SW 1271 (cell line): ENCODE measurements around the gene NBR1.
"Not testable (repeated sequence)": the region's sequence is repeated elsewhere in the genome, so short reads cannot be mapped to it uniquely, and the experiment has no call there.

Experiments used
- DNase-seq, 2 experiments: peaks; one replicate each; lab custom pipeline; 2025; lab: John Stamatoyannopoulos, UW

Gene NBR1, protein sequence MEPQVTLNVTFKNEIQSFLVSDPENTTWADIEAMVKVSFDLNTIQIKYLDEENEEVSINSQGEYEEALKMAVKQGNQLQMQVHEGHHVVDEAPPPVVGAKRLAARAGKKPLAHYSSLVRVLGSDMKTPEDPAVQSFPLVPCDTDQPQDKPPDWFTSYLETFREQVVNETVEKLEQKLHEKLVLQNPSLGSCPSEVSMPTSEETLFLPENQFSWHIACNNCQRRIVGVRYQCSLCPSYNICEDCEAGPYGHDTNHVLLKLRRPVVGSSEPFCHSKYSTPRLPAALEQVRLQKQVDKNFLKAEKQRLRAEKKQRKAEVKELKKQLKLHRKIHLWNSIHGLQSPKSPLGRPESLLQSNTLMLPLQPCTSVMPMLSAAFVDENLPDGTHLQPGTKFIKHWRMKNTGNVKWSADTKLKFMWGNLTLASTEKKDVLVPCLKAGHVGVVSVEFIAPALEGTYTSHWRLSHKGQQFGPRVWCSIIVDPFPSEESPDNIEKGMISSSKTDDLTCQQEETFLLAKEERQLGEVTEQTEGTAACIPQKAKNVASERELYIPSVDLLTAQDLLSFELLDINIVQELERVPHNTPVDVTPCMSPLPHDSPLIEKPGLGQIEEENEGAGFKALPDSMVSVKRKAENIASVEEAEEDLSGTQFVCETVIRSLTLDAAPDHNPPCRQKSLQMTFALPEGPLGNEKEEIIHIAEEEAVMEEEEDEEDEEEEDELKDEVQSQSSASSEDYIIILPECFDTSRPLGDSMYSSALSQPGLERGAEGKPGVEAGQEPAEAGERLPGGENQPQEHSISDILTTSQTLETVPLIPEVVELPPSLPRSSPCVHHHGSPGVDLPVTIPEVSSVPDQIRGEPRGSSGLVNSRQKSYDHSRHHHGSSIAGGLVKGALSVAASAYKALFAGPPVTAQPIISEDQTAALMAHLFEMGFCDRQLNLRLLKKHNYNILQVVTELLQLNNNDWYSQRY

GRCh38 chr17:43170766-43171585, at the start of gene NBR1:
TSS of gene NBR1 (plus strand) at chr17:43171214. CDS start at chr17:43175800, 4,586 bp downstream.
- DNase-seq: peak; percentile 97 to 98

- DNase-seq: peak; percentile 99
These were observed 45.7 kb upstream of the NBR1 start, which contains the start of gene BRCA1 for GRCh38 chr17:43125133-43125966. TSS of gene BRCA1 (minus strand) at chr17:43125364. CDS start at chr17:43124096, 1,268 bp downstream.

GRCh38 chr17:43125967-43126910, 44.8 kb upstream of the NBR1 start:
- peak in 1 of 2 experiments; percentile 42 for DNase-seq

GRCh38 chr17:43126911-43127290, 44.1 kb upstream of the NBR1 start:
- DNase-seq: no peak

GRCh38 chr17:43127333-43127876, 43.6 kb upstream of the NBR1 start:
- not testable (repeated sequence) for DNase-seq

DNA sequence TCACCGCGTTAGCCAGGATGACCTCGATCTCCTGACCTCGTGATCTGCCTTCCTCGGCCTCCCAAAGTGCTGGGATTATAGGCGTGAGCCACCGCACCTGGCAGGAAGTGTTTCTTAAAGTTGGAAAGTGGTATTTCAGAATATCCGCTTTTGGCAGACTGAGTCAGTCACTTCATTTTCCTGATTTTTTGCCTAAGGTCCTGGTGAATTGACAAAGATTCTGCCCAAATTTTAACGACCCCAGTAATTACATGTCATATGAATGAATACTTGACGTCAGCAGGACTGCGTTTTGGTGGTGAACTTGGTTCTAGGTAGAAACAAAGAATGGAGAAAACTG, 41.4 kb upstream of the NBR1 start:
- no peak for DNase-seq

DNA sequence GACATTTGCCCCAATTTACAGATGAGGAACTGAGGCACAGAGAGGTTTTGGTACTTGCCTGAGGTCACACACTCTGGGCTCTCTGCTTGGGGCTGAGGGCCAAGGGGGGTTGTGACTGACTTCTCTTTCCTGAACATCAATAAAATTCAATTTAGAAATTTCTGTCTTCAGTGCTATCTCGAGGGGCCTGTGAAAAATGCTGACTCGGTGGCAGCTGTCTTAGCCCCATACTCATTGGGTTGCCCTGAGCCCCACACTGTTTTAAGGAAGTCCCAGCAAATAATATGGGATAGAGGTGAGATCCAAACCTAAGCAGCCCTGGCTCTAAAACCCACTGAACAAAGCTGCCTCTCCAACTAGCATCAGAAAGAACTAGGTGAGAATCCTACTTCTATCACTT, 38.9 kb upstream of the NBR1 start:
- DNase-seq: no peak

DNA sequence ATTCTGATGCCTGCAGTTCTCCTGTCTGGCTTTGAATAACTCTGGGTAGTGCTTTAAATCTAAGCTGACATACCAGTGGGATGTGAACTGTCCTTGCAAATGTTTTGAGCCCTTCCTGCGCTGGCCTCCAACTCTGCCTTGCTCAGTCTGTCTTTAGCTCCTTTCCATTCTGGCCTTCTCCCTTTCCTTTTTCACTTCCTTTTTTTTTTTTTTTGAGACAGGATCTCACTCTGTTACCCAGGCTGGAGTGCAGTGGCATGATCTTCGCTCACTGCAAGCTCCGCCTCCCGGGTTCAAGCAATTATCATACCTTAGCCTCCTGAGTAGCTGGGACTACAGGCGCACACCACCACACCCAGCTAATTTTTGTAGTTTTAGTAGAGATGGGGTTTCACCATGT, 37.6 kb upstream of the NBR1 start:
- DNase-seq: not testable (repeated sequence)

DNA sequence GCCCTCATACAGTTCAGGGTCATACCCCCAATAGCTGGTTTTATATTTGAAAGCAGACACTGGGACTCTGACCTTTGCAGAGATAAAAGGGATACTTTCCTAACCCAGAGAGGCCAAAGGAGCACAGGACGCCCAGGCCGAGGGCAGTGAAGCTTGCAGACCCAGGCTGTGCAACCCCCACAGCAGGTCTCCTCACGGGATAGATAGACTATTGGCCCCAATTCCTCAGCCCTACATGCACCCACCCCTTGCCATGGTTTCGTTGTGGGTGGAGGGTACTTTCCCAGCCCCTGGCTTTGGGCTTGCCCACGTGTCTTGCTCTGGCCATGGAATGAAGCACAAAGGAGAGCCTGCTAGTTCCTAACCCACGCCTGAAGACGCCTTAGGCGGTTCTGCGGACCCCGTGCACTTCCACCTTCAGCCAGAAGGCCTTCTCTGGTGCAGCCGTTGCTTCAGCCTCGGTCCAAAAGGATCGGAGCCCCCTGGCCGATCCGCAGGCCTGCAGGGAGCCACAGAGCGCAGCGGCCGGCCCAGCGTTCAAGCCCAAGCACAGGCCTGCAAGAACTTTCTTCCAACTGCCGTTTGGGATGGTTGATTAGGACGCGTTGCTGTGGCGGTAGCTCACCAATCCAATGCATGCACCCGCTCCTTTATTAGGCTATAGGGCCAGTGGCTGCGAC, 36.1 kb upstream of the NBR1 start:
- DNase-seq: no peak

DNA sequence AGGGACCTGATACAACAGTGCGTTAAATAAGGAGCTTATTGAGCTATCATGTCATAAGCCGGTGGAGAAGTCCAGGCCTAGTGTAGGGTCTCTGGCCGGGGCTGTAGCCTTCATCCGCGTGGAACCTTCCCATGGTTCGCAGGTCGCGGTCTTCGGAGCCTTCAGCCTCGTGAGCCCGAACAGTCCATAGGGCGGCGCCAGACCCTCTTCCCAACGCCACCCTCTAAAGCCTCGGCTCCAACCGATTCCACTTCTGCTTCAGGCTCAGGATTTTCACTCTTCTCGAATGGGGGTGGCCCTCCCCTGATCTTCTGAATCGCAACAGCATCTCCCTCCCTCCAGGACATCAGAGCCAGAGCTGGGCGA, 35.6 kb upstream of the NBR1 start:
- no peak for DNase-seq

DNA sequence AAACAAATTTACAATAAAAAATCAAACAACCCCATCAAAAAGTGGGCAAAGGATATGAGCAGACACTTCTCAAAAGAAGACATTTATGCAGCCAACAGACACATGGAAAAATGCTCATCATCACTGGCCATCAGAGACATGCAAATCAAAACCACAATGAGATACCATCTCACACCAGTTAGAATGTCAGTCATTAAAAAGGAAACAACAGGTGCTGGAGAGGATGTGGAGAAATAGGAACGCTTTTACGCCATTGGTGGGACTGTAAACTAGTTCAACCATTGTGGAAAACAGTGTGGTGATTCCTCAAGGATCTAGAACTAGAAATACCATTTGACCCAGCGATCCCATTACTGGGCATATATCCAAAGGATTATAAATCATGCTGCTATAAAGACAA, 34.4 kb upstream of the NBR1 start:
- DNase-seq: not testable (repeated sequence)

DNA sequence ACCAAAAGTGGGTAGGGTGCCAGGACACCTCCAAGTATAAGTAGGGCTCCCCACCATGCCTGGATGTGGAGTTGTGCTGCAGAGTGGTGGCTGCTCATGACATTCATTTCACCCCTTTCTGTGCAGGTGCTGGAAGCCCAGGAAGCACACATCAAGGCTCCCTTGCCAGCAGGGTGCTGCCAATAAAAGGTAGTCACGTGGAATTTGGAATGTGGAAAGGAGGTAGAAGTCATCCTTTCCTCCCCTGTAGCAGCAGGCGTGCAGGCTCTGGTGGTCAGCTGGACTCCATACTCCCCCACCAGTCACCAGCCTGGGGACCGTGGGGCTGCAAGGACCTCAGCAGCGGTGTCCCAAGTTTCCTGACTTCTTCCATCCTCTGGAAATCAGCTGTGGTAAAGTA, 32.5 kb upstream of the NBR1 start:
- DNase-seq: not testable (repeated sequence)

GRCh38 chr17:43140396-43141332, 30.4 kb upstream of the NBR1 start:
- DNase-seq: no peak

DNA sequence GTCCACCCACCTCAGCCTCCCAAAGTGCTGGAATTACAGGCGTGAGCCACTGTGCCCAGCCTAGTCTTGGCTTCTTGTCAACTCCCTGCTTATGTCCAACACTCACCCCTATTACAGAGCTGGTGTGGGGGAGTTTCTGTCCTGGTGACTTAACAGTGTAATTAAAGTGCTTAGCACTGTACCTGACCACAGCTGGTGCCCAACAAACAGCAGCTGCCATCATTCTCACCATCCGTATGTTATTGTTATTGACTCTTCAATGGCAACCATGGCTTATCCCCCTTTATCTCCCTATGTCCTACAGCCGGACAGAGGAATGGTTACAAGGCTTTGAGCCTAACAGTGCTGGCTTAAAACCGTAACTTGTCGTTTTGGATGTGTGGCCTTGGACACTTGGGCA, 28.9 kb upstream of the NBR1 start:
- no peak for DNase-seq

GRCh38 chr17:43143201-43143600, 27.8 kb upstream of the NBR1 start:
- no peak for DNase-seq

- no peak for DNase-seq
These were observed 24.4 kb upstream of the NBR1 start for GRCh38 chr17:43146649-43147048.

- no peak for DNase-seq
These were observed 19.0 kb upstream of the NBR1 start for GRCh38 chr17:43151880-43152456.
